GM20000 (cell line): Measurements from ENCODE around the gene CRISPLD2.
"Not testable (repeated sequence)": the region's sequence is repeated elsewhere in the genome, so short reads cannot be mapped to it uniquely, and the experiment has no call there.

ENCODE experiments used
- DNase-seq: peaks from one replicate; pipeline ENCODE4 v3.0.0; 2012; ENCODE audit warnings: low spot score
- CTCF ChIP-seq: IDR thresholded peaks from 2 replicates; pipeline ENCODE4 v1.5.1; 2012; ENCODE audit warnings: mild to moderate bottlenecking, control low read depth; ENCODE audit errors: extremely low read depth, missing control alignments

The CRISPLD2 gene

GRCh38 chr16:84829168-84829965 is 9.6 kb downstream of the CRISPLD2 start:
- DNase-seq = no peak
- no peak for TF ChIP-seq CTCF

- TF ChIP-seq CTCF = no peak
- DNase-seq = no peak
These were observed 11.1 kb downstream of the CRISPLD2 start for GRCh38 chr16:84830765-84831384.

GRCh38 chr16:84831728-84832127 is 11.9 kb downstream of the CRISPLD2 start:
- DNase-seq = not testable (repeated sequence)

GRCh38 chr16:84832488-84833143 is 12.8 kb downstream of the CRISPLD2 start:
- TF ChIP-seq CTCF = no peak
- DNase-seq = no peak

- no peak for TF ChIP-seq CTCF
- DNase-seq = no peak
These were observed 13.3 kb downstream of the CRISPLD2 start for GRCh38 chr16:84833144-84833500.

GRCh38 chr16:84833542-84834402 is 14.0 kb downstream of the CRISPLD2 start:
- DNase-seq = no peak
- no peak for TF ChIP-seq CTCF

GRCh38 chr16:84834403-84834772 is 14.6 kb downstream of the CRISPLD2 start:
- no peak for TF ChIP-seq CTCF
- no peak for DNase-seq
